Ovary (tissue), 3 donors: Measurements from ENCODE around the gene OSBPL2.

Source experiments
- POLR2A ChIP-seq: fragments of 450-650 bp; IDR thresholded peaks from one replicate; pipeline ENCODE4 v1.6.1; 2017; ENCODE audit warnings: antibody characterized with exemption, mild to moderate bottlenecking, moderate library complexity
- TF ChIP-seq, protein P1 (sequence below), 3 donors: fragments of 450-650 bp in 2 of 3; fragments of 200-600 bp in 1 of 3; IDR thresholded peaks; one replicate each; pipeline versions ENCODE4 v1.5.1 to v1.8.0; 2016 to 2022; ENCODE audit warnings: antibody characterized with exemption in 3 of 3, mild to moderate bottlenecking in 1 of 3
- donor health status: DM: no; HTN: no; CAD: no.

DNA sequence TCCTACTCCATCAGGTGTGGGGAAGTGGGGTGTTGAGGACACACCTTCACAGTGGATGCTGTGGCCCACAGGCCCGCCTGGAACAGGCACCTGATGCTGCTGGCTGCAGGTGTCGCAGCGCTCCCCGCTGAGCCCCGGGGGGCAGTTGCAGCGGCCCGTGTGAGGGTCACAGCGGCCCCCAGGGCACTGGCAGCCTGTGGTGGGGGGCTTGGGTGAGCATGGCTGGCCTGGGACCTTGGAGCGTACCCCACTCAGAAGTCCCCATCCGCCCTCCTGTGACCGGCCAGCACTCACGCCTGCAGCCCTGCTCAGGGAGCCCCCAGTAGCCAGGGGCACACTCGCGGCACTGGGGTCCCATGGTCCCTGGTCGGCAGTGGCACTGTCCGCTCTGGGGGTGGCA, 83.7 kb downstream of the OSBPL2 start:
- TF ChIP-seq POLR2A, result no peak
- TF ChIP-seq, protein P1, sequence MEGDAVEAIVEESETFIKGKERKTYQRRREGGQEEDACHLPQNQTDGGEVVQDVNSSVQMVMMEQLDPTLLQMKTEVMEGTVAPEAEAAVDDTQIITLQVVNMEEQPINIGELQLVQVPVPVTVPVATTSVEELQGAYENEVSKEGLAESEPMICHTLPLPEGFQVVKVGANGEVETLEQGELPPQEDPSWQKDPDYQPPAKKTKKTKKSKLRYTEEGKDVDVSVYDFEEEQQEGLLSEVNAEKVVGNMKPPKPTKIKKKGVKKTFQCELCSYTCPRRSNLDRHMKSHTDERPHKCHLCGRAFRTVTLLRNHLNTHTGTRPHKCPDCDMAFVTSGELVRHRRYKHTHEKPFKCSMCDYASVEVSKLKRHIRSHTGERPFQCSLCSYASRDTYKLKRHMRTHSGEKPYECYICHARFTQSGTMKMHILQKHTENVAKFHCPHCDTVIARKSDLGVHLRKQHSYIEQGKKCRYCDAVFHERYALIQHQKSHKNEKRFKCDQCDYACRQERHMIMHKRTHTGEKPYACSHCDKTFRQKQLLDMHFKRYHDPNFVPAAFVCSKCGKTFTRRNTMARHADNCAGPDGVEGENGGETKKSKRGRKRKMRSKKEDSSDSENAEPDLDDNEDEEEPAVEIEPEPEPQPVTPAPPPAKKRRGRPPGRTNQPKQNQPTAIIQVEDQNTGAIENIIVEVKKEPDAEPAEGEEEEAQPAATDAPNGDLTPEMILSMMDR (IDR thresholded peaks at IDR 0.05), result no peak
